ENCODE results near the gene TNS3. TPM values are rescaled to one million over a fixed set of nuclear protein-coding genes. Genes with fewer than 3 reads are reported as not detected.
"Not testable (repeated sequence)": the region's sequence is repeated elsewhere in the genome, so short reads cannot be mapped to it uniquely, and the experiment has no call there.

Gene TNS3
- total RNA-seq, 2 experiments from 2014 or later, result not detected

- H3K4me3 Mint-ChIP-seq; CTCF ChIA-PET; ATAC-seq; H3K9me3 Mint-ChIP-seq (ENCODE audit: insufficient read depth); H3K27ac Mint-ChIP-seq; DNase-seq; POLR2A ChIA-PET; H3K36me3 Mint-ChIP-seq (ENCODE audit: low read depth); H3K4me1 Mint-ChIP-seq (ENCODE audit: low read depth): not testable (repeated sequence)
- H3K27me3 Mint-ChIP-seq (ENCODE audit: low read depth), result peaks cover 16% of the 10 kb centered on the region
Measured at GRCh38 chr7:47586161-47586670, 4.3 kb upstream of the TNS3 start.

GRCh38 chr7:47584536-47584895, 2.6 kb upstream of the TNS3 start:
- DNase-seq (no peak), ATAC-seq (no peak)
- Mint-ChIP-seq H3K4me3 (no peak overlapping the region), H3K27ac (no peak overlapping the region), H3K36me3 (ENCODE audit: low read depth) (no peaks in the 10 kb centered on the region), H3K9me3 (ENCODE audit: insufficient read depth) (no peaks in the 10 kb centered on the region), H3K27me3 (ENCODE audit: low read depth) (peaks cover 28% of the 10 kb centered on the region), H3K4me1 (ENCODE audit: low read depth) (no peaks in the 10 kb centered on the region)
- ChIA-PET CTCF (no interaction called here), POLR2A (no interaction called here)

GRCh38 chr7:47583739-47584535, 2.0 kb upstream of the TNS3 start:
- CTCF ChIA-PET, result no interaction called here
- H3K36me3 Mint-ChIP-seq (ENCODE audit: low read depth), result no peaks in the 10 kb centered on the region
- H3K4me3 Mint-ChIP-seq, result no peak overlapping the region
- H3K27me3 Mint-ChIP-seq (ENCODE audit: low read depth), result peaks cover 28% of the 10 kb centered on the region
- peaks cover under 1% of the 10 kb centered on the region for H3K4me1 Mint-ChIP-seq (ENCODE audit: low read depth)
- POLR2A ChIA-PET, result no interaction called here
- no peaks in the 10 kb centered on the region for H3K9me3 Mint-ChIP-seq (ENCODE audit: insufficient read depth)
- ATAC-seq (no peak), DNase-seq (no peak)
- no peak overlapping the region for H3K27ac Mint-ChIP-seq

GRCh38 chr7:47582764-47583738, 1.1 kb upstream of the TNS3 start:
- Mint-ChIP-seq H3K27ac (no peak overlapping the region), H3K9me3 (ENCODE audit: insufficient read depth) (no peaks in the 10 kb centered on the region), H3K4me1 (ENCODE audit: low read depth) (peaks cover 4% of the 10 kb centered on the region), H3K36me3 (ENCODE audit: low read depth) (no peaks in the 10 kb centered on the region), H3K27me3 (ENCODE audit: low read depth) (peaks cover 28% of the 10 kb centered on the region), H3K4me3 (no peak overlapping the region)
- ATAC-seq (no peak), DNase-seq (no peak)
- CTCF ChIA-PET, result no interaction called here
- POLR2A ChIA-PET, result no interaction called here

- DNase-seq, result no peak
- H3K9me3 Mint-ChIP-seq (ENCODE audit: insufficient read depth), result no peaks in the 10 kb centered on the region
- H3K27ac Mint-ChIP-seq, result no peak overlapping the region
- H3K4me1 Mint-ChIP-seq (ENCODE audit: low read depth), result peaks cover 4% of the 10 kb centered on the region
- H3K36me3 Mint-ChIP-seq (ENCODE audit: low read depth), result no peaks in the 10 kb centered on the region
- no peak for ATAC-seq
- ChIA-PET POLR2A (no interaction called here), CTCF (no interaction called here)
- no peak overlapping the region for H3K4me3 Mint-ChIP-seq
- H3K27me3 Mint-ChIP-seq (ENCODE audit: low read depth), result peaks cover 28% of the 10 kb centered on the region
Measured at GRCh38 chr7:47581438-47581803, 490 bp downstream of the TNS3 start.

- Mint-ChIP-seq H3K27ac (no peak overlapping the region), H3K27me3 (ENCODE audit: low read depth) (peaks cover 28% of the 10 kb centered on the region), H3K36me3 (ENCODE audit: low read depth) (no peaks in the 10 kb centered on the region), H3K9me3 (ENCODE audit: insufficient read depth) (no peaks in the 10 kb centered on the region), H3K4me3 (no peak overlapping the region), H3K4me1 (ENCODE audit: low read depth) (peaks cover 4% of the 10 kb centered on the region)
- ChIA-PET POLR2A (no interaction called here), CTCF (no interaction called here)
- DNase-seq (no peak), ATAC-seq (no peak)
Measured at GRCh38 chr7:47580811-47581331, 1.0 kb downstream of the TNS3 start.

- CTCF ChIA-PET, result no interaction called here
- H3K27ac Mint-ChIP-seq, result no peak overlapping the region
- H3K4me3 Mint-ChIP-seq, result no peak overlapping the region
- no peaks in the 10 kb centered on the region for H3K36me3 Mint-ChIP-seq (ENCODE audit: low read depth)
- DNase-seq, result no peak
- peaks cover 4% of the 10 kb centered on the region for H3K4me1 Mint-ChIP-seq (ENCODE audit: low read depth)
- H3K9me3 Mint-ChIP-seq (ENCODE audit: insufficient read depth), result no peaks in the 10 kb centered on the region
- POLR2A ChIA-PET, result no interaction called here
- no peak for ATAC-seq
- H3K27me3 Mint-ChIP-seq (ENCODE audit: low read depth), result peaks cover 28% of the 10 kb centered on the region
Measured at GRCh38 chr7:47580175-47580706, 1.7 kb downstream of the TNS3 start.

GRCh38 chr7:47579458-47579857, 2.5 kb downstream of the TNS3 start:
- ChIA-PET POLR2A (no interaction called here), CTCF (no interaction called here)
- H3K9me3 Mint-ChIP-seq (ENCODE audit: insufficient read depth), result no peaks in the 10 kb centered on the region
- H3K4me3 Mint-ChIP-seq, result no peak overlapping the region
- ATAC-seq (no peak), DNase-seq (no peak)
- peaks cover 28% of the 10 kb centered on the region for H3K27me3 Mint-ChIP-seq (ENCODE audit: low read depth)
- H3K4me1 Mint-ChIP-seq (ENCODE audit: low read depth), result peaks cover 4% of the 10 kb centered on the region
- no peaks in the 10 kb centered on the region for H3K36me3 Mint-ChIP-seq (ENCODE audit: low read depth)
- H3K27ac Mint-ChIP-seq, result no peak overlapping the region

GRCh38 chr7:47578579-47579270, 3.2 kb downstream of the TNS3 start:
- ChIA-PET POLR2A (no interaction called here), CTCF (no interaction called here)
- H3K4me3 Mint-ChIP-seq, result no peak overlapping the region
- no peaks in the 10 kb centered on the region for H3K36me3 Mint-ChIP-seq (ENCODE audit: low read depth)
- peaks cover 4% of the 10 kb centered on the region for H3K4me1 Mint-ChIP-seq (ENCODE audit: low read depth)
- ATAC-seq (no peak), DNase-seq (no peak)
- H3K9me3 Mint-ChIP-seq (ENCODE audit: insufficient read depth), result no peaks in the 10 kb centered on the region
- H3K27me3 Mint-ChIP-seq (ENCODE audit: low read depth), result peaks cover 31% of the 10 kb centered on the region
- H3K27ac Mint-ChIP-seq, result no peak overlapping the region

GRCh38 chr7:47577321-47577919, 4.5 kb downstream of the TNS3 start:
- H3K4me3 Mint-ChIP-seq, result no peak overlapping the region
- ChIA-PET CTCF (no interaction called here), POLR2A (no interaction called here)
- no peaks in the 10 kb centered on the region for H3K9me3 Mint-ChIP-seq (ENCODE audit: insufficient read depth)
- no peak for DNase-seq
- H3K27ac Mint-ChIP-seq, result no peak overlapping the region
- peaks cover 19% of the 10 kb centered on the region for H3K27me3 Mint-ChIP-seq (ENCODE audit: low read depth)
- H3K4me1 Mint-ChIP-seq (ENCODE audit: low read depth), result peaks cover 4% of the 10 kb centered on the region
- ATAC-seq, result no peak
- no peaks in the 10 kb centered on the region for H3K36me3 Mint-ChIP-seq (ENCODE audit: low read depth)

- DNase-seq, result no peak
- no peaks in the 10 kb centered on the region for H3K9me3 Mint-ChIP-seq (ENCODE audit: insufficient read depth)
- no peak overlapping the region for H3K27ac Mint-ChIP-seq
- H3K4me3 Mint-ChIP-seq, result no peak overlapping the region
- H3K27me3 Mint-ChIP-seq (ENCODE audit: low read depth), result peaks cover 16% of the 10 kb centered on the region
- H3K4me1 Mint-ChIP-seq (ENCODE audit: low read depth), result peaks cover 4% of the 10 kb centered on the region
- CTCF ChIA-PET, result no interaction called here
- POLR2A ChIA-PET, result no interaction called here
- no peaks in the 10 kb centered on the region for H3K36me3 Mint-ChIP-seq (ENCODE audit: low read depth)
- ATAC-seq, result no peak
Measured at GRCh38 chr7:47576866-47577306, 5.0 kb downstream of the TNS3 start.

Measured in activated CD8-positive, alpha-beta T cell treated with anti-CD3 and anti-CD28 coated beads, Interleukin-2, amount 10 ng/mL, durations not matched to agents 7 days and 5 days (primary cell).